Natural killer cell treated with Interleukin-12 subunit alpha and Interleukin-12 subunit beta and Interleukin-15 and Interleukin-18, amount 100 ng/mL, for 72 hours (primary cell): ENCODE measurements around the gene ANKRD13C. TPM values are rescaled to one million over a fixed set of nuclear protein-coding genes. Genes with fewer than 3 reads are reported as not detected.

Experiments used
- total RNA-seq, 2 donors: library from RNA; stranded (reverse); gene quantifications; one replicate each; pipeline ENCODE4 v1.2.3, GENCODE V29; 2022

Gene ANKRD13C
- total RNA-seq, 2 donors from 2014 or later, result 27.0 to 33.2 TPM

Other genes starting within 250 kb of the ANKRD13C start
- 10 to 100 TPM; 18.2 to 20.4 TPM for gene LRRC40, start 149.1 kb downstream of the ANKRD13C start, total RNA-seq
- gene SRSF11, start 133.3 kb downstream of the ANKRD13C start, total RNA-seq, result 100 to 1,000 TPM; 165 to 218 TPM
- 1 to 10 TPM; 5.3 to 8.8 TPM for gene CTH, start 56.5 kb upstream of the ANKRD13C start, total RNA-seq